Stimulated activated CD4-positive, alpha-beta T cell treated with anti-CD3 and anti-CD28 coated beads, Interleukin-2, amount 100 ng/mL, for 4 hours (primary cell): Measurements from ENCODE around the gene LRRD1.
A peak's percentile ranks its signal among the peaks of the same experiment; 100 is the strongest.
"Not testable (repeated sequence)": the region's sequence is repeated elsewhere in the genome, so short reads cannot be mapped to it uniquely, and the experiment has no call there.

Source experiments
- DNase-seq: peaks from one replicate; pipeline ENCODE4 v3.0.0-alpha.2; 2020; ENCODE audit warnings: low read depth

The LRRD1 gene

GRCh38 chr7:92178928-92179924 is at the start of gene LRRD1:
TSS of gene LRRD1 (minus strand) at chr7:92179142. CDS start at chr7:92165202, 13,940 bp downstream.
- peak; percentile 78 for DNase-seq

DNA sequence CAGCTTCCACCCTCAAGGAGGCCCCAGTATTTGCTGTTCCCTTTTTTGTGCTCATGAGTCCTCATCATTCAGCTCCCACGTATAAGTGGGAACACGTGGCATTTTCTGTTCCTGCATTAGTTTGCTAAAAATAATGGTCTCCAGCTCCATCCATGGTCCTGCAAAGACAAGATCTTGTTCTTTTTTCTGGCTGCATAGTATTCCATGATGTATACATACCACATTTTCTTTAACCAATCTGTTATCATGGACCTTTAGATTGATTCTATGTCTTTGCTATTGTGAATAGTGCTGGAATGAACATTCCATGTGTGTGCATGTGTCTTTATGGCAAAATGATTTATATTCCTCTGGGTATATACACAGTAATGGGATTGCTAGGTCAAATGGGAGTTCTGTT is 49.8 kb upstream of the LRRD1 start:
- no peak for DNase-seq

GRCh38 chr7:92228100-92228499 is 49.2 kb upstream of the LRRD1 start:
- no peak for DNase-seq

- DNase-seq = no peak
These were observed 48.0 kb upstream of the LRRD1 start for GRCh38 chr7:92226981-92227380.

DNA sequence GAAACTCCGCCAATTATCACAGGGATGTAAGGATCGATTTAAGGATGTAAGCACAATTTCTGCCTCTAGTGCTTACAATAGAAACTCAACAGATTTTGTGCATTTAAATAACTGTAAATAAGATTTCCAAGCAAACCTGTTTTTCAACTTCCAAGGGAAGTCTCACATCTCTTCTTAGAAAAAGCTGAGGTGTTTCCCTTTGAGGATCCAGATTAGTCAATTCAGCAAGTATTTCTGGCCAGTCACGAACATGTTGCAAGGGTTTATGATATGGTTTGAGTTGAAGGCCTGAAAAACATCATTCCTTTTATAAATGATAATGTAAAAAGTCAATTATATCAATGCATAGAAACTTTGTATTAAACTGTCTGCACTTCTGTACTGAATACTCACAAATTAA is 42.8 kb upstream of the LRRD1 start:
- no peak for DNase-seq

GRCh38 chr7:92206672-92207071 is 27.7 kb upstream of the LRRD1 start:
- no peak for DNase-seq

GRCh38 chr7:92205987-92206386 is 27.0 kb upstream of the LRRD1 start:
- DNase-seq = no peak

- no peak for DNase-seq
These were observed 21.8 kb upstream of the LRRD1 start for GRCh38 chr7:92200791-92201190.

DNA sequence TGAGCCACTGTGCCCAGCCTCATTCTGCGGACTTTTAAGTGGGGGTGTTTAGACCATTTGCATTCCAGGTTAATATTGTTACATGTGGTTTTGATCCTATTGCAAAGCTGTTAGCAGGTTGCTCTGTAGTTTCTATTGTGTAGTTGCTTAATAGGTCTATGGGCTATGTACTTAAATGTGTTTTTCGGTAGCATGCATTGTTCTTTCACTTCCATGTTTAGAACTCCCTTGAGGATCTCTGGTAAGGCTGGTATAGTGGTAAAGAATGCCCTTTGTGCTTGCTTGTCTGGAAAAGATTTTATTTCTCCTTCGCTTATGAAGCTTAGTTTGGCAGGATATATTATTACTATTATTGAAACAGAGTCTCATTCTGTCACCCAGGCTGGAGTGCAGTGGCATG is 13.4 kb upstream of the LRRD1 start:
- DNase-seq = no peak

DNA sequence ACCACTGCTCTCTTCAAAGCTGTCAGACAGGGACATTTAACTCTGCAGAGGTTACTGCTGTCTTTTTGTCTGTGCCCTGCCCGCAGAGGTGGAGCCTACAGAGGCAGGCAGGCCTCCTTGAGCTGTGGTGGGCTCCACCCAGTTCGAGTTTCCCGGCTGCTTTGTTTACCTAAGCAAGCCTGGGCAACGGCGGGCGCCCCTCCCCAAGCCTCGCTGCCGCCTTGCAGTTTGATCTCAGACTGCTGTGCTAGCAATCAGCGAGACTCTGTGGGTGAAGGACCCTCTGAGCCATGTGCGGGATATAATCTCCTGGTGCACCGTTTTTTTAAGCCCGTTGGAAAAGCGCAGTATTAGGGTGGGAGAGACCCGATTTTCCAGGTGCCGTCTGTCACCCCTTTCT is 10.3 kb upstream of the LRRD1 start:
- not testable (repeated sequence) for DNase-seq

GRCh38 chr7:92184294-92184693 is 5.4 kb upstream of the LRRD1 start:
- DNase-seq = not testable (repeated sequence)

DNA sequence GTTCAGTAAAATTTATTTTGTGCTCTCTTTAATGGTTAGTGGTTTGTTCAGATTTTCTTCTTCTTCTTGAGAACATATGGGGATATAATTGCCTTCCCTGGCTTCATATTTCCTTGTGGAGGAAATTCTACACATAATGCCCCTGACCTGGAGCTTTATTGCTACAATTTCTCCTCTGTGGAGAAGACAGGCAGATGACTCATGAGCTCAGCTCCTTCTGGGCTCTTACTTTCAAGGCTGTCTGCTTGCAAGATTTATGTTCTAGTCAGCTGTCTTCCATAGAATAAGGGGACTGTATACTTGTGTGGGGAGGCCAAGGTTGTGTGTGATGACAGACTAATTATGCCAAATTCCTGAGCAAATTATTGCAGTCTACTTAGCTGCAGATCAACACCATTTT is 1.6 kb downstream of the LRRD1 start:
- DNase-seq = no peak

- DNase-seq = not testable (repeated sequence)
These were observed 9.4 kb downstream of the LRRD1 start for GRCh38 chr7:92169529-92169928.

DNA sequence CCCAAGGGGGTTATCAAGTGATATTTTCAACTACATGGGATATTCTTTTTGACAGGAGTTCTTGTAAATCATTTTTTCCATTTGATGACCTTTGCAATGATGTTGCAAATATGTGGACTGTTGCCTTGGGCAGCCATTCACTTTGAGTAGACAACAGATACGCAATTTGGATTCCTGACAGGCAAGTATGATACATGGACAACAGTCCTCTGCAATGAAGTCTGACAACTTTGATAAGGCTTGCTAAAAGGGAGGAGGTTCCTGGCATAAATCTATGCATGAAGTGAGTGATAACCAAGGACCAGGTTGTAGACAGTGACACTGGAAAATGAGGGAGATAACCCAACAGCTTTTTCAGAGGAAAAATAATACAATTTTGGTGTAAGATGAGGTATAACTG is 17.7 kb downstream of the LRRD1 start:
- no peak for DNase-seq

- no peak for DNase-seq
These were observed 20.0 kb downstream of the LRRD1 start for GRCh38 chr7:92158660-92159575.

- DNase-seq = no peak
These were observed 22.0 kb downstream of the LRRD1 start for GRCh38 chr7:92156990-92157389.

GRCh38 chr7:92155108-92155739 is 23.7 kb downstream of the LRRD1 start:
- no peak for DNase-seq

- DNase-seq = no peak
These were observed 28.4 kb downstream of the LRRD1 start for GRCh38 chr7:92150450-92151017.

DNA sequence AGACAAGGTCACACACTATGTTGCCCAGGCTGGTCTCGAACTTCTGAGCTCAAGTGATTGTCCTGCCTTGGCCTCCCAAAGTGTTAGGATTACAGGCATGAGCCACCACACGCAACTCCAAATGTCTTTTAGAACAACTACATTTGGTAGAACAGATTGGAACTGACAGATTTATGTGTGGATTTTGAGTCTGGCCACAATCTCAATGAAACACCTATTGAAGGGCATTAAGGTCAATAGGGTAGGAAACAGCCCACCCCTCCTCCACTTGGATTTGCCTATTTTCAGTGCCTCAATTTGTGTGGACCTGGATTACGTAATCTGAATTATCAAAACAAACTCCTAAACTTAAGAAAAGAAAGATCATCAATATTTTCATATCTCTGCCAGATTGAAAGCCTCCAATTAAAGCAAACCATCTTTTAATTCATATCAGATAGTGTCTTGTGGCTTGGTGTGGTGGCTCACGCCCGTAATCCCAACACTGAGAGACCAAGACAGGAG is 29.2 kb downstream of the LRRD1 start:
- DNase-seq = no peak

- not testable (repeated sequence) for DNase-seq
These were observed 35.6 kb downstream of the LRRD1 start for GRCh38 chr7:92143192-92143880.

DNA sequence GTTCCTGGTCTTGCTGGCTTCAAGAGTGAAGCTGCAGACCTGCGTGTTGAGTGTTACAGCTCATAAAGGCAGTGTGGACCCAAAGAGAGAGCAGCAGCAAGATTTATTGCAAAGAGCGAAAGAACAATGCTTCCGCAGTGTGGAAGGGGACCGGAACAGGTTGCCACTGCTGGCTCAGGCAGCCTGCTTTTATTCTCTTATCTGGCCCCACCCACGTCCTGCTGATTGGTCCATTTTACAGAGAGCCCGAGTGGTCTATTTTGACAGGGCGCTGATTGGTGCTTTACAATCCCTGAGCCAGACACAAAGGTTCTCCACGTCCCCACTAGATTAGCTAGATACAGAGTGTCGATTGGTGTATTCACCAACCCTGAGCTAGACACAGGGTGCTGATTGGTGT is 36.2 kb downstream of the LRRD1 start:
- DNase-seq = not testable (repeated sequence)
